ENCODE data around the gene CDH4. TPM values are rescaled to one million over a fixed set of nuclear protein-coding genes. Genes with fewer than 3 reads are reported as not detected.

Gene CDH4
- total and polyA plus RNA-seq, 4 experiments from 2014 or later: 0.39 to 1.1 (median 0.41) TPM; not detected in 1

DNA sequence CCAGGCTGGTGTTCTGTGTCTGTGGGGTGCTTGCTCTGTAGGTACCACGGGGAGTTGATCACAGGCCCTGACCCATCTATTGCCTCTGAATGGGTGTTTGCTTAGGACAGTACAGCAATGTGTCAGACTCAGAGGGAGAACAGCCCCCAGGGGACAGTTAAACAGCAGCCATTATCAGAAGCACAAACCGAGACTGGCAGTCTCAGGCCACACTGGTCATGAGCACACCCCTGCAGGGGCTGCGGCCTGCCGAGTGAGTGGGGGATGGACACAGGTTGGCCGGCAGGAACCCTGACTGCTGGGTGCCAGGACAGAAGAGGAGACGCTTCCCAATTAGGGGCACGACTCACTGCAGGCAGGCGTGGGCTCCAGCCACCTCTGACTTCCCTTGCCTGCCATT, 395.6 kb downstream of the CDH4 start:
- CTCF ChIA-PET (ENCODE audit: partially characterized antibody): no interaction called here
- no peak for DNase-seq
- Histone ChIP-seq H3K27ac (ENCODE audit: low read depth, low read length) (no peak overlapping the region), H3K4me1 (ENCODE audit: insufficient read depth, low read length) (no peaks in the 10 kb centered on the region), H3K9me3 (ENCODE audit: control insufficient read depth in 1 of 2, low read length in 2 of 2) (no peaks in the 10 kb centered on the region), H3K27me3 (ENCODE audit: insufficient read depth, low read length) (no peaks in the 10 kb centered on the region), H3K4me3 (ENCODE audit: low read length in 2 of 2) (no peak overlapping the region), H3K36me3 (ENCODE audit: insufficient read depth, low read length) (no peaks in the 10 kb centered on the region)
- no peaks in the 10 kb centered on the region for H3K4me1 Mint-ChIP-seq
- POLR2A ChIA-PET (ENCODE audit: partially characterized antibody): no interaction called here
- peaks cover 0 to 3% of the 10 kb centered on the region in 2 donors for H3K27me3 Mint-ChIP-seq
- intact Hi-C loops (cut with micrococcal nuclease): no loop called here
- H3K9me3 Mint-ChIP-seq: no peaks in the 10 kb centered on the region
- no peak overlapping the region for H3K4me3 Mint-ChIP-seq
- H3K36me3 Mint-ChIP-seq: no peaks in the 10 kb centered on the region
- H3K27ac Mint-ChIP-seq: no peak overlapping the region

- DNase-seq: no peak
- Histone ChIP-seq H3K36me3 (ENCODE audit: insufficient read depth, low read length) (no peaks in the 10 kb centered on the region), H3K27ac (ENCODE audit: low read depth, low read length) (no peak overlapping the region), H3K27me3 (ENCODE audit: insufficient read depth, low read length) (no peaks in the 10 kb centered on the region), H3K4me1 (ENCODE audit: insufficient read depth, low read length) (no peaks in the 10 kb centered on the region), H3K4me3 (ENCODE audit: low read length in 2 of 2) (no peak overlapping the region), H3K9me3 (ENCODE audit: control insufficient read depth in 1 of 2, low read length in 2 of 2) (no peaks in the 10 kb centered on the region)
- Mint-ChIP-seq H3K27me3 (no peaks in the 10 kb centered on the region), H3K9me3 (peaks cover 0 to 1% (median 0%) of the 10 kb centered on the region in 8 donors), H3K4me1 (no peaks in the 10 kb centered on the region), H3K4me3 (no peak overlapping the region), H3K36me3 (no peaks in the 10 kb centered on the region), H3K27ac (no peak overlapping the region)
- ChIA-PET POLR2A (ENCODE audit: partially characterized antibody) (no interaction called here), CTCF (ENCODE audit: partially characterized antibody) (no interaction called here)
- intact Hi-C loops (cut with micrococcal nuclease): no loop called here
These were observed 397.2 kb downstream of the CDH4 start for GRCh38 chr20:61649105-61649859.

DNA sequence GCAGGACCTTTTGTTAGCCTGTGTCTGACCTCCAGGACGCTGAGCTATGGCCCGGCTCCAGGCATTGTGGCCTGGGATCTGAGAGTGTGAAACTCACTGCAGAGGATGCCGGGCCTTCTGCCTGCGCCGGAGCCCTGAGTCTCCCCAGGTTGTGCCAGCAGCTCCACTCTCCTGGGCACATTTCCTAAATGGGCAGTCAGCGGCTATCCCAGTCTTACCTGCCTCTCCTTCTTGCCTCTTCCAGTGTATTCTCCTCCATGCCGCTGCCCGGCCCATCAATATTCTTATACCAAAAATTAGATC, 397.8 kb downstream of the CDH4 start:
- no peak overlapping the region for H3K4me3 ChIP-seq (ENCODE audit: low read length in 2 of 2)
- intact Hi-C loops (cut with micrococcal nuclease): no loop called here
- Mint-ChIP-seq H3K36me3 (no peaks in the 10 kb centered on the region), H3K4me1 (no peaks in the 10 kb centered on the region), H3K27me3 (no peaks in the 10 kb centered on the region), H3K4me3 (no peak overlapping the region), H3K9me3 (peaks cover 0 to 3% (median 0%) of the 10 kb centered on the region in 8 donors), H3K27ac (no peak overlapping the region)
- ChIA-PET POLR2A (ENCODE audit: partially characterized antibody) (no interaction called here), CTCF (ENCODE audit: partially characterized antibody) (no interaction called here)
- H3K4me1 ChIP-seq (ENCODE audit: insufficient read depth, low read length): no peaks in the 10 kb centered on the region
- H3K9me3 ChIP-seq (ENCODE audit: control insufficient read depth in 1 of 2, low read length in 2 of 2): no peaks in the 10 kb centered on the region
- H3K36me3 ChIP-seq (ENCODE audit: insufficient read depth, low read length): no peaks in the 10 kb centered on the region
- DNase-seq: no peak
- H3K27ac ChIP-seq (ENCODE audit: low read depth, low read length): no peak overlapping the region
- no peaks in the 10 kb centered on the region for H3K27me3 ChIP-seq (ENCODE audit: insufficient read depth, low read length)

- Mint-ChIP-seq H3K27ac (no peak overlapping the region), H3K4me3 (no peak overlapping the region), H3K4me1 (no peaks in the 10 kb centered on the region), H3K27me3 (peaks cover 0 to 2% of the 10 kb centered on the region in 2 donors), H3K9me3 (peaks cover 0 to 3% (median 0%) of the 10 kb centered on the region in 8 donors), H3K36me3 (no peaks in the 10 kb centered on the region)
- H3K4me3 ChIP-seq (ENCODE audit: low read length in 2 of 2): no peak overlapping the region
- no peaks in the 10 kb centered on the region for H3K9me3 ChIP-seq (ENCODE audit: control insufficient read depth in 1 of 2, low read length in 2 of 2)
- no peak overlapping the region for H3K27ac ChIP-seq (ENCODE audit: low read depth, low read length)
- CTCF ChIA-PET (ENCODE audit: partially characterized antibody): no interaction called here
- no peak for DNase-seq
- H3K4me1 ChIP-seq (ENCODE audit: insufficient read depth, low read length): no peaks in the 10 kb centered on the region
- no peaks in the 10 kb centered on the region for H3K27me3 ChIP-seq (ENCODE audit: insufficient read depth, low read length)
- intact Hi-C loops (cut with micrococcal nuclease): no loop called here
- H3K36me3 ChIP-seq (ENCODE audit: insufficient read depth, low read length): no peaks in the 10 kb centered on the region
- POLR2A ChIA-PET (ENCODE audit: partially characterized antibody): no interaction called here
These were observed 399.1 kb downstream of the CDH4 start for GRCh38 chr20:61650912-61651733.

DNA sequence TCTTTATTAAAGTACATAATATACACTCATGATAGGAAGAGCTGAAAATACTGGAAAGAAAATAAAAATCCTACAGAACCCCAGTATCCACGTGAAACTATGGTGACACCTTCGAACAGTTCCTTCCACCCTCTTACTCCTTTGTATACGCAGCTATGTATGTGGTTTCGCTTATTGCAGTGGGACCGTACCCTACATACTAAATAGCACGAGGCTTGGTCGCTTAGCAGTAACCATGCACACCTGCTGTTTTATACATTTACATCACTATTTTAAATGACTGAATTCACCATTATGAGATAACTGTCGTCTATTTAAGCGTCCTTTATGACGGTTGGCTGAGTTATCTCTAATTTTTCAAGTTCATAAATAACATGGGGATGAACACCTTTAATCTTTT, 400.1 kb downstream of the CDH4 start:
- no peak overlapping the region for H3K27ac Mint-ChIP-seq
- peaks cover 0 to 4% (median 0%) of the 10 kb centered on the region in 8 donors for H3K9me3 Mint-ChIP-seq
- no peaks in the 10 kb centered on the region for H3K4me1 ChIP-seq (ENCODE audit: insufficient read depth, low read length)
- POLR2A ChIA-PET (ENCODE audit: partially characterized antibody): no interaction called here
- no peaks in the 10 kb centered on the region for H3K4me1 Mint-ChIP-seq
- CTCF ChIA-PET (ENCODE audit: partially characterized antibody): no interaction called here
- peaks cover 0 to 2% of the 10 kb centered on the region in 2 donors for H3K27me3 Mint-ChIP-seq
- no peaks in the 10 kb centered on the region for H3K36me3 ChIP-seq (ENCODE audit: insufficient read depth, low read length)
- H3K4me3 ChIP-seq (ENCODE audit: low read length in 2 of 2): no peak overlapping the region
- intact Hi-C loops (cut with micrococcal nuclease): no loop called here
- no peaks in the 10 kb centered on the region for H3K9me3 ChIP-seq (ENCODE audit: control insufficient read depth in 1 of 2, low read length in 2 of 2)
- no peak overlapping the region for H3K4me3 Mint-ChIP-seq
- H3K27me3 ChIP-seq (ENCODE audit: insufficient read depth, low read length): no peaks in the 10 kb centered on the region
- no peak for DNase-seq
- H3K36me3 Mint-ChIP-seq: no peaks in the 10 kb centered on the region
- no peak overlapping the region for H3K27ac ChIP-seq (ENCODE audit: low read depth, low read length)

DNA sequence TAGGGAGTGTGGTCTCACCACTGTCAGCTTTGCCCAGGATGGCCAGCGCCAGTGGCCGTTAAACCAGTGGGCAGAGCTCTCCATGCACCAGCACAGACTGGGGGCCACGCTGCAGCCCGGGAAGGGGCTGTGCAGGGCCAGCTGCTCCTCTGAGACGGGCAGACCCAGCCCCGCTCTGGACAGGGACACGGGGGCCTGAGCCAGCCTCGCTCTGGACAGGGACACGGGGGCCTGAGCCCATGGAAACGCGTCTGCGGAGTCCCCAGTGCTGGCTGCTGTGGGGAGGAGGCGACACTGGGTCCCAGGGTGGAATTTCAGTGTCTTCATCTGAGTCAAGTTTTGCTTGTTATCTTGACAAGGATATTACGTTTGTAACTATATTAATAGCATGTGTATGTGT, 402.7 kb downstream of the CDH4 start:
- H3K9me3 Mint-ChIP-seq: peaks cover 0 to 4% (median 0%) of the 10 kb centered on the region in 8 donors
- no peaks in the 10 kb centered on the region for H3K36me3 Mint-ChIP-seq
- Histone ChIP-seq H3K27ac (ENCODE audit: low read depth, low read length) (no peak overlapping the region), H3K9me3 (ENCODE audit: control insufficient read depth in 1 of 2, low read length in 2 of 2) (no peaks in the 10 kb centered on the region), H3K27me3 (ENCODE audit: insufficient read depth, low read length) (no peaks in the 10 kb centered on the region), H3K36me3 (ENCODE audit: insufficient read depth, low read length) (no peaks in the 10 kb centered on the region), H3K4me3 (ENCODE audit: low read length in 2 of 2) (no peak overlapping the region), H3K4me1 (ENCODE audit: insufficient read depth, low read length) (no peaks in the 10 kb centered on the region)
- POLR2A ChIA-PET (ENCODE audit: partially characterized antibody): no interaction called here
- H3K27ac Mint-ChIP-seq: no peak overlapping the region
- no peaks in the 10 kb centered on the region for H3K4me1 Mint-ChIP-seq
- intact Hi-C loops (cut with micrococcal nuclease): no loop called here
- no peak for DNase-seq
- H3K27me3 Mint-ChIP-seq: peaks cover 0 to 2% of the 10 kb centered on the region in 2 donors
- CTCF ChIA-PET (ENCODE audit: partially characterized antibody): no interaction called here
- no peak overlapping the region for H3K4me3 Mint-ChIP-seq

DNA sequence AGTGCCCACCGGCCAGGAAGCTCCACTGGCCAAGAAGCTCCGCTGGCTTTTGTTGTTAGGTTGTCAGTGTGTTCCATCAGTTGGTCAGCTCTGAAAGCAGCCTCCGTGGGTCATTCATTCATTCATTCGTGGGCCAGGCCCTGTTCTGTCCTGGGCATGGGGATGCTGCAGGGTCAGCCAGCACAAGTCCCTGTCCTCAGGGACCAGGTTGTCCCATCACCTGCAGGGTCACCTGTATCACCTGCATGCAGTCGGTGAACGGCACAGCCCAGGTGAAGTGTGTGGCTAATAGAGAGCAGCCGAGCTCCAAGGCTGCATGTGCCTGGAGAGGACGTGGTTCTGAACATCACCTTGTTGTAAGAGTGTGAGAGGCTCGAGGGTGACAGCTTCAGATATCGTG, 403.5 kb downstream of the CDH4 start:
- peaks cover 0 to 2% of the 10 kb centered on the region in 2 donors for H3K27me3 Mint-ChIP-seq
- Histone ChIP-seq H3K27ac (ENCODE audit: low read depth, low read length) (no peak overlapping the region), H3K36me3 (ENCODE audit: insufficient read depth, low read length) (no peaks in the 10 kb centered on the region), H3K4me1 (ENCODE audit: insufficient read depth, low read length) (no peaks in the 10 kb centered on the region), H3K9me3 (ENCODE audit: control insufficient read depth in 1 of 2, low read length in 2 of 2) (no peaks in the 10 kb centered on the region), H3K27me3 (ENCODE audit: insufficient read depth, low read length) (no peaks in the 10 kb centered on the region), H3K4me3 (ENCODE audit: low read length in 2 of 2) (no peak overlapping the region)
- H3K4me1 Mint-ChIP-seq: no peaks in the 10 kb centered on the region
- ChIA-PET POLR2A (ENCODE audit: partially characterized antibody) (no interaction called here), CTCF (ENCODE audit: partially characterized antibody) (no interaction called here)
- no peaks in the 10 kb centered on the region for H3K36me3 Mint-ChIP-seq
- no peak overlapping the region for H3K4me3 Mint-ChIP-seq
- DNase-seq: no peak
- intact Hi-C loops (cut with micrococcal nuclease): no loop called here
- peak overlapping the region in 1 of 7 donors; percentile 25 for H3K27ac Mint-ChIP-seq
- peaks cover 0 to 4% (median 0%) of the 10 kb centered on the region in 8 donors for H3K9me3 Mint-ChIP-seq
